NCI-H2196 (cell line): Measurements from ENCODE around the gene TRPC4.

ENCODE experiments used
- DNase-seq: peaks from one replicate; lab custom pipeline; 2025; ENCODE audit not compliant: unreplicated experiment; lab: John Stamatoyannopoulos, UW

Gene TRPC4

DNA sequence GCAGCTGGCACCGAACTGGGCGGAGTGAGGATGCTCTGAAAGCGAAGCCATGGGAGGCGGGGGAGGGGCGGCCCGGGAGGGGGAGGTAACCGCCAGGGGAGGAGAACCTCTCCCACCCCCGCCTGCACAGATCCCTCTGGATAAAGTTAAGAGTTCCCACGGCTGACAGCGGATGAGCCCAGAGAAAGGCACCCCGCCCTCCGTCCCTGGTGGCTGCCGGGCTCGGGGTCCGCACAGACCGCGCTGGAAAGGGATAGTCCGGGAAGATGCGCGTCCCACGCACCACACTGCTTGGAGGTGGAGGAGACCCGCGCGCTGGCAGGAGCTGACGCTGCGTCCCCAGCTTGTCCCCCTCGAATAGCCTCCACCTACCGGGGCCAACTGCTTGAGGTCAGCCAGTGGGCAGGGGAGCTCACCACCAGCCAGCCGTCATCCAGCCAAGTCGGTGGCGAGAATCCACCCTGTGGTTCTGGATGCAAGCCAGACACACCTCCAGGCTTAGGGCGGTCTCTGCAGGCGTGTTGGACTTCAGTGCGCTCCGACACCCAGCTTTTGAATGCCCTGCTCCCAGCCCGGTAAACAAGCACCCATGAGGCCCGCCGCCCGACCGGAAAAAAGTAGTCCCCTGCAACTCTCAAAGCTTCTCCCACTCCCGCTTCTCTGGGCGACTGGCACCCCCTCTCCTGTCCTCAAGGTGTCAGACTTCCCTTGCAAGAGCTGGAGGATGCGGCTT lies at the start of gene TRPC4:
TSS of gene TRPC4 (minus strand) at position 17 of the 733 bp plus-strand sequence. CDS start 86,439 bp downstream, outside the sequence.
- peak; percentile 4 for DNase-seq

DNA sequence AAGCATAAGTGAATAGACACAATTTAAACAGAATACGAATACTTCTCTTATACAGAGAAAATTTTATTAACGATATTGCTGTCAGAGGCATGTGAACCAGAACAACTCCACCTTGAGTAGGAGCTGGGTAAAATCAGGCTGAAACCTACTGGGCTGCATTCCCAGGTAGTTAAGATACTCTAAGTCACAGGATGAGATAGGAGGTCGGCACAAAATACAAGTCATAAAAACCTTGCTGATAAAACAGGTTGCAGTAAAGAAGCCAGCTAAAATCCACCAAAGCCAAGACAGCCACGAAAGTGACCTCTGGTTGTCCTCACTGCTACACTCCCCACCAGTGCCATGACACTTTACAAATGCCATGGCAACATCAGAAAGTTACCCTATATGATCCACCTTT lies 49.2 kb upstream of the TRPC4 start:
- no peak for DNase-seq

- DNase-seq, result no peak
These were observed 48.6 kb upstream of the TRPC4 start for GRCh38 chr13:37918116-37918714.

- no peak for DNase-seq
These were observed 45.3 kb upstream of the TRPC4 start for GRCh38 chr13:37914781-37915391.

DNA sequence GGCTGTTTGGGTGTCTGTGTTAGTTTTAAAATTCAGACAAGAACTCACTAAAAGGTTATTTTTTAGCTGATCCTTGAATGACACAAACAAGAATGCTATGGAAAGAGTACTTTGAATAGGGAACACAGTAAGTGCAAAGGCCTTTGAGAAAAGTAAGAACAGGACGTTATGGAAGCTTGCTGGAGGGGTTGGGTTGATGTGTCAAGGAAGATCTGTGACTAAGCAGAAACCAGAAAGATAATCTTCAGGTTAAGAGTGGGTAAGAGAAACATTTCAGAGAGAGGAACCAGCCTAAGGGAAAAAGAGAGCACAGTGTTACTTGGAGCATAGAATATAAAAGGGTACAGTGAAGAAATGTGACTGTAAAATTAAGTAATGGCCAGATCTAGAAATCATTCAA lies 41.2 kb upstream of the TRPC4 start:
- no peak for DNase-seq

GRCh38 chr13:37906880-37907279 lies 37.3 kb upstream of the TRPC4 start:
- no peak for DNase-seq

- no peak for DNase-seq
These were observed 36.2 kb upstream of the TRPC4 start for GRCh38 chr13:37905736-37906135.

GRCh38 chr13:37899753-37900152 lies 30.2 kb upstream of the TRPC4 start:
- DNase-seq, result no peak

DNA sequence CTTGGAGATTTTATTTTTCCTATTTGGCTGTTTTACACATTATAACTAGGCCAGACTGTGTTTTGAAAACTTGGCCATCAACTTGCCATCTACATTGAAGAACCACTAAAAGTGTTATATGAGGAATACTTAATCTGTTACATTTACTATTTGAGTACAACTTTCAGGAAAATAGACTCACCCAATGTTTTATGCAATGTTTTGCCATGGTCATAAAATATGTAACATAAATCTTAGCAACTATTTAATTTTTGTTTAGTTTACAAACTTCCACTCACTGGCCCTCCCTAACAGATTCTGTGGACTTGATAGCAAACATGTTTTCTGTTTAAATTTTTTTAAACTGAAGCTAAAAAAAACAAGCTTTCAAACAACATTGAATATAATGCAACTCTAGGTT lies 23.7 kb upstream of the TRPC4 start:
- no peak for DNase-seq

DNA sequence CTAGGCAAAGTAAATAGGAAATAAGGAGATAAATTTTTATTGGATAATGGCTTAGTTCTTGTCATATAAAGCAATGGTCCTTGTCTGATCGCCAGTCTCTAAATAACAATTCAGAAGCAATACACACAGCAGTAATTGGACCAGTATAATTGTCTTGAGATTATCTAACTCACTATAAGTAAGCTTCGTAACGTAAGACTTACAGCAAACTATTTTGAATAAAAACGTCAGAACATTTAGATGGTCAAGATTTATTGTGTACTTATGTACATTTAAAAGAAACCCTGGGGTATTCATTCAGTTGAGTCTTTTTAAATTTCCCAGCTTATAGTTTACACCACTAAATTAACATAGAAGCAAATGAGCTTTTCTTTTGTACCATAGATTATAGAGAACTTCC lies 20.2 kb upstream of the TRPC4 start:
- DNase-seq, result no peak

- no peak for DNase-seq
These were observed 19.5 kb upstream of the TRPC4 start for GRCh38 chr13:37889102-37889501.

DNA sequence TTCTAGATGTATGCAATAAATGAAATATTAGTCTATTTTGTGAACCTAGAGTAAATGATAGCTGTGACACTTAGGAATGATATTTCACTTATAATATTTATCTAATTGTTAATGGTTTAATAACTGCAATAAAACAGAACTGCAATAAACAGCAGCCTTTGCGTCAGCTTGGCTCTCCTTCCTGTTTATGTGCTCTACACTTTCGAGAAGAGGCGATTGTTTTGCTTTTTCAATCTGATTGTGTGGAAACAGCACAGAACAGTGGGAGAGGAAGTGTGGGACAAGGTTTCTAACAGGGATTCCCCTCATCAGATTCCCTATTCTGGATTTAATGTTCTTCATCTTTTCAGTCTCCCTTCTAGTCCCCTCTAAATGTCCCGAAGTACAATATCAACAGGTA lies 17.3 kb upstream of the TRPC4 start:
- DNase-seq, result no peak

DNA sequence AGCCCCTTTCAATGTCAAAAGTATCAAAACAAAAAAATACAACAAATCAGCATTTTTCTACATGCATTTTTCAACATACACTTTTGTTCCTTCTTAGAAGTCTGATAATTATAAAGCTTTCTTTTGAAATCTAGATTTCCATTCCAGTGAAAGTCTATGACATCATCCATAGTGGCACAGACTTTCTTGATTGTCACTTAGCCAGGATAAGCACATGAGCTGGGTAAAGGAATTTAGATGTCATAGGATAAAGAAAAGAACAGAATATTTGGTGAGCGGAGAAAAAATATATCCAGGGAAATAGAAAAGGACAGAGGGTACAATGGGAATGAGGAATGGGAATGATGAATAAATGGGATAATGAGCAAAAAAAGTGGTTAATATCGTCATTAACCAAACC lies 15.1 kb upstream of the TRPC4 start:
- DNase-seq, result no peak

DNA sequence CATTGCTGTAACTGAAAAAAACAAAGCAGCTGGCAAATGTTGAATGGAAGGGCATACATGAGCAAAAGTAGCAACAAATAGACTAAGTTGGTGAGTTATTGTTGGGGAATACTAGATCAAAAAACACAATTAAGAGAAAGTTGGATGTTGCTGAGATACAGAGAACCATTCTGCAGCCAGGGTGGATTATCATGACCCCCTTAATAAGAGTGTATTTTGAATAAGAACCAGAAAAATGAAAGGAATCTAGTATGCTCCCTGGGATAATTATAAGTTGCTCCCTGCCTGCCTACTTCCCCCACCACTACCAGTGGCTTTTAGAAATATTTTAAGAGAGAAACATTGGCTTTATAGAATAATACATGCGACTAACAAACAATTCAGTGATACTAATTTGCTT lies 14.5 kb upstream of the TRPC4 start:
- no peak for DNase-seq

DNA sequence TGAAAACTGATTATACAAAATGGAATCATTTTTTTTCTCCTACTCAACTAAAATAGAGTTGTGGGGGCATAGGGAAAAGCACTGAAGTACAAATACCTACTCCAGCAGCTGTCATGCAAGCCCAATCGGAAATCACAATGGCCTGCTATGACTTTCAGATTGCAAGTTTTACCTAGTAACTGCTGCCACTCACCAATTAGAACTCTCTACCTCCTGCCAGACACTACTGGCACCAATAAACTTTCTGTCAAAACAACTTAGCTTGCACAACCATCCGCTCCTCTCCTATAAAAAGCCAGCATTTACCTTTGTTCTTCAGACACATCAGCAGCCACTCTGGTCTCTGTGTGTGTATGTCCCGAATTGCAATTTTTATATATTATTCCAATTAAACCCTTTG lies 9.3 kb upstream of the TRPC4 start:
- no peak for DNase-seq

DNA sequence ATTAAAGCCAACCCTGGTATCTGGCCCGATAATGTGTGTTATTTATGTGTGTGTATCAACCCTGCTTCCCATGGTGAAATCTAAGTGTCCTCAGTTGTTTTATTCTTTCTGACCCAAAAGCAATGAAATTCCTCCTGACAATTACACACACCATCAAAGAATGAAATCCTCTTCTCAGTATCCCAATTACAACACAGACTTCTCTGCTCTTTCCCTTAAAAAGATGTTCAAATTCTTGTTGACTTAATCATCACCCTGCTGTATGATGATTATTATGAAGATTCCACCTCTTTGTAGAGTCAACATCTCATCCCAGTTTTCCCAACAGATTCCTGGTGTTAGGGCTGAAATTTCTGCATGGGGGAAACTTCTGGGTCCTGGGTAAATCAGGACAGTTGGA lies 8.9 kb upstream of the TRPC4 start:
- no peak for DNase-seq

DNA sequence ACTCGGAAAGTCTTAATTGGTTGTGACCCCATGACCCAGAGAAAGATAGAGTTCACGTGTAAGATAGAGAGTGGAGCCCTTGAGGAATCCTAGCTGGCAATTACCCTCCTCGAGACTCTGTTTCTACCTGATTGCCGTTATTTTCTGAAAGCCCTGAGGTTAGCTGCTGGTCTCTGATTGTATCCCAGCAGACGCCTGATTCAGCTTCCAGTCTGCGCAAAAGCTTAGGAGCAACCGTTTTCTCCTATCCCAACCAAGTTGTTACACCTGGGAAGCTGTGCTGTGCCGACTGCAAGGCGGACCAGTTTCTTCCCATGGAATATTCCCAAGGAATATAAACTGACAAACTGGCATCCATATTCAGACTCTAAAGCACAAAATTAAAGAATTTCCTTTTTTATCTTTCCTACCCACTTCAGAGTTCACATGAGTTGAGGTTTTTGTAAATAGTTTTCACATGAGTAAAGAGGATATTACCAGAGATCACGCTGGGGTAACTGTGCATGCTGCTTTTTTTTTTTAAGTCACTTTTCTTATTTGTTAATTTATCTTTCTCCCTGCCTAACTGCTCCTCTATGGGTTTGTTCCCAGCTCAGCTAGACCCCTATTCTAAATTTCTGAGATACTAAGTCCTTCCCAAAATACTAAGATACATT lies 1.5 kb upstream of the TRPC4 start:
- DNase-seq, result no peak

DNA sequence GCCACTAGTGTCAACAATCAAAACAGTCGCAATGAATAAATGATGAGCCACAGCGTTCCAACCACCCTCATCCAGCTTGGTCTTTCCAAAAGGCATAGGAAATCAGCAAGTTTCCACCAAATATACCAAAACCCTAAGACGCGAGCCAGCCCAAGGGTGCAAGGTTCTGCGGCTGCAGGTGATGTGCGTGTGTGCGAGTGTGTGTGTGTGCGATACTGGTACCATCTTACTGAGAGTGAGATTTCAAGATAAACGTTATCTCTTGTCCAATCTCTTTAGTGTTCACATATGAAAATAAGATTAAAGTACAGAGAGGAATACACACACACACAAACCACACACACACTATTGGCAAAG lies 895 bp upstream of the TRPC4 start:
- no peak for DNase-seq

DNA sequence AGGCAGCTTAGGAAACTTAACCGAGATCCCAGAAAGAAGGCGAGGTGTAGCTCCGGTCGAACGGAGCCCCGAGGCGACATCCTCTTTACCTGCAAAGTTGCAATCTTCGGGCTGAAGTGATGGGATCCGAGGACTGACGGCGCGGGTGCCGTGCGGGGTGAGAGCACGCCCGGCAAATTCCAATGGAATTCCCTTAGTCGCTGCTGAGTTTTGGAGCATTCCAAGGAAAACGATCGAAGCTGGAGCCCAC lies 141 bp downstream of the TRPC4 start:
- DNase-seq, result no peak

DNA sequence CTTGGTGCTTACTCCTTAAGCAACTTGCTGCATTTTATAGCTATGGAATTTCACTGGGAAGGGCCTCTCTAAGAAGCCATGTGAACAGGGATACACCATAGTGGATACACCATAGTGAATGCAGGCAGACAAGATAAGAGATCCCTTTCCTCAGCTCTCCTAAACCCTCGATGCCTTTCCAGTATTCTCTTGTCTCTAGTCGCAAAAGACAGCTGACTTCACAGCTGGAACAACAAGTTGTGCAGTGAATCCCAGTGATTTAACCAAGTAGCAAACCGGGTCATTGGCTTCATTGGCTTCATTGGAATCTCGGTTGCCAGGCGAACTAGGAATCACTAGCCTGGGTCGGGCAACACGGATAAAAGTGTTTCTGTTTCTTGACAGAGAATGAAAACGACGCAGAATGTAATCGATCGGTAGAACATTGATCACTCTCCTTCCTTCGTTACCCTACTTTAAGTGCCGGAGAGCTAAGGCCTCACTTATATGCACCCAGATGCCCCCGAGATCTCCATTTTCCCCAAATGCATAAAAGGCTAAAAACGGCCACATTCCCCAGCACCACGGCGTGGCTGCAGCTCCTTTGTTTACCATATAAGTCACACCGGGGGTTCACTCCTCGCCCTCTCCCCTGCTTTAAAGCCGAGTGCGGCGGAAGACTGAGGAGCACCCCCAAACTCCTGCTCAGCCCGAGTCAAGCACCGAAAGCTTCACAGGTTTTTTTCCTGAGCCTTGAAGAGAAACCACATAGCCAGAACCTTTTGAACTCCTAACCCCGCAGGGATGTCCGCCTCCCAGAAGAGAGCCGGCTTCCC lies 674 bp downstream of the TRPC4 start:
- DNase-seq, result no peak

GRCh38 chr13:37863708-37864107 lies 5.9 kb downstream of the TRPC4 start:
- DNase-seq, result no peak

- DNase-seq, result no peak
These were observed 34.2 kb downstream of the TRPC4 start for GRCh38 chr13:37835392-37835791.
